ENCODE results near the gene FEN1.

FEN1 gene

GRCh38 chr11:61752925-61753521 lies 39.7 kb upstream of the FEN1 start:
- peak overlapping the region; percentile 55 for H3K27ac Mint-ChIP-seq
- no peaks in the 10 kb centered on the region for H3K9me3 Mint-ChIP-seq
- H3K36me3 Mint-ChIP-seq (ENCODE audit: low read depth): no peaks in the 10 kb centered on the region
- H3K4me1 Mint-ChIP-seq (ENCODE audit: low read depth): peaks cover 18% of the 10 kb centered on the region
- peaks cover 43% of the 10 kb centered on the region for H3K27me3 Mint-ChIP-seq
- H3K4me3 Mint-ChIP-seq: peak overlapping the region; percentile 63
- DNase-seq: no peak

- H3K36me3 Mint-ChIP-seq (ENCODE audit: low read depth): no peaks in the 10 kb centered on the region
- H3K9me3 Mint-ChIP-seq: no peaks in the 10 kb centered on the region
- peaks cover 37% of the 10 kb centered on the region for H3K27me3 Mint-ChIP-seq
- H3K4me1 Mint-ChIP-seq (ENCODE audit: low read depth): peaks cover 18% of the 10 kb centered on the region
- no peak for DNase-seq
- no peak overlapping the region for H3K27ac Mint-ChIP-seq
- H3K4me3 Mint-ChIP-seq: peak overlapping the region; percentile 8
Observed at GRCh38 chr11:61753672-61754071, 39.0 kb upstream of the FEN1 start.

DNA sequence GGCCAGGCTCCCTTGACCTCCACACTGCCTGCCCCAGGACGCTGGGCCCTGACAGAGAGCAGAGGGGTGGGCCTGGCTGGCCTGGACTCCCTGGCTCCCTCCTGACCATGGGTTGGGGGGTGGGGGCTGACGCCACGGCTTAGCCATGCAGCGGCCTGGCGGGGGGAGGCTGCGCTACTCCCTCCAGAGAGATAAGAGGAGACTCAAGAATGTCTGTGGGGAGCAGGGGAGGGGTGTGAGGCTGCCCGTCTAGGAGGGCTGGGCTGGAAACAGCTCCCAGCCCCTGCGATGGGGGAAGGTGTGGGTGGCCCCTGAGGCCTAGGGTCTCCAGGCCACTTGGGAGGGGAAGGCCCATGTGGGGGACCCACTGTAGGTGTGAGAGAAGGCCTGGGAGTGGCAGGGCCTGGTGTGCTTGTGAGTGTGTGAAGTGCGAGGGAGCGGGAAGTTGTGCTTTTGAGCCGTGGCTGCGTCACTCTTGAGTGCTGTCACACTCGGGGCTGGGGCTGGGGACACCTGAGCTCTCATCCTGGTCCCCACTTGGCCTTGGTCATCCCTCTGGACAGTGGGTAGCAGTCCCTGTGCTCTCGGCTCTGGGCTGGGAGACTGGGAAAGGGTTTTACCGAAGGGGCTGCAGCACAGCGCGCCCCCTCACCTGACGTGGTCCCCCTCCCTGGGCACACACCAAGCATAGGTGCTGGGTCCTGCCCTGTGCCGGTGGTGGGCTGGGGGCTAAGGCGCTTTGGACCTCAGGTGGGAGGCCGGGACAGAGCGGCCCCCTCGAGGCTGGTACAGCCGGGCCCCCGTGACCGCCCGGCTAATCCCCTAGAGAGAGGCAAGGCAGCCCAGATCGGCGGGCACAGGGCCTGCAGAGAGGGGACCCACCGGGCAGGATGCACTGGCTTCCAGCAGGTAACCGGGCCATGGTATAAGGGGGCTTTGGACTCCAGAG lies 37.9 kb upstream of the FEN1 start:
- Mint-ChIP-seq H3K9me3 (no peaks in the 10 kb centered on the region), H3K36me3 (ENCODE audit: low read depth) (no peaks in the 10 kb centered on the region), H3K27me3 (peaks cover 28% of the 10 kb centered on the region), H3K4me1 (ENCODE audit: low read depth) (peaks cover 18% of the 10 kb centered on the region), H3K4me3 (no peak overlapping the region), H3K27ac (no peak overlapping the region)
- no peak for DNase-seq

GRCh38 chr11:61756147-61756451 lies 36.6 kb upstream of the FEN1 start:
- H3K4me1 Mint-ChIP-seq (ENCODE audit: low read depth): peaks cover 18% of the 10 kb centered on the region
- peak overlapping the region; percentile 54 for H3K27ac Mint-ChIP-seq
- no peaks in the 10 kb centered on the region for H3K36me3 Mint-ChIP-seq (ENCODE audit: low read depth)
- no peak for DNase-seq
- H3K9me3 Mint-ChIP-seq: no peaks in the 10 kb centered on the region
- H3K27me3 Mint-ChIP-seq: peaks cover 22% of the 10 kb centered on the region
- no peak overlapping the region for H3K4me3 Mint-ChIP-seq

GRCh38 chr11:61756452-61757212 lies 36.1 kb upstream of the FEN1 start:
- Mint-ChIP-seq H3K27ac (peak overlapping the region; percentile 54), H3K9me3 (no peaks in the 10 kb centered on the region), H3K27me3 (peaks cover 18% of the 10 kb centered on the region), H3K4me1 (ENCODE audit: low read depth) (peaks cover 18% of the 10 kb centered on the region), H3K4me3 (no peak overlapping the region), H3K36me3 (ENCODE audit: low read depth) (no peaks in the 10 kb centered on the region)
- DNase-seq: peak; percentile 51

GRCh38 chr11:61757213-61757862 lies 35.4 kb upstream of the FEN1 start:
- Mint-ChIP-seq H3K36me3 (ENCODE audit: low read depth) (no peaks in the 10 kb centered on the region), H3K4me3 (no peak overlapping the region), H3K27ac (no peak overlapping the region), H3K9me3 (no peaks in the 10 kb centered on the region), H3K4me1 (ENCODE audit: low read depth) (peaks cover 16% of the 10 kb centered on the region), H3K27me3 (peaks cover 14% of the 10 kb centered on the region)
- DNase-seq: no peak

DNA sequence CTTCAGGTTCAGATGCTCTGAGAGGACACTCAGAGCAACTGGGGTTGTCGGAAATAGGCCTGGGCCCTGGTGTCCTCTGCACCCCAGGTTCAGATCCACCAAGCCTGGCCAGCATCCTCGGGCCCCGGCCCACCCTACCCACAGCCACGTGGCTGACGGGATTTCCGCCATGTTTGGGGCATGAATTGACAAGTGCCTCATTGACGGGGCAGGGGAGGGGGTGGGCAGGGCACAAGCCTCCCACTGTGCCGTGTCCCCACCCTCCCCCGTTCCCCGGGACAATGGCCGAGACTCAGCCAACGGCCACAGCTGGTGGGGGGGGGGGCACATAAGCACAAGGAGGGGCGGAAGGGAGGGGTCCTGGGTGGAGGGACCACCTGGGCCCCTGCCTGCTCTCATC lies 31.8 kb upstream of the FEN1 start:
- DNase-seq: no peak
- Mint-ChIP-seq H3K27ac (no peak overlapping the region), H3K27me3 (no peaks in the 10 kb centered on the region), H3K4me1 (ENCODE audit: low read depth) (peaks cover 8% of the 10 kb centered on the region), H3K4me3 (no peak overlapping the region), H3K9me3 (no peaks in the 10 kb centered on the region), H3K36me3 (ENCODE audit: low read depth) (no peaks in the 10 kb centered on the region)

GRCh38 chr11:61761440-61762222 lies 31.1 kb upstream of the FEN1 start:
- no peaks in the 10 kb centered on the region for H3K27me3 Mint-ChIP-seq
- no peak overlapping the region for H3K4me3 Mint-ChIP-seq
- H3K4me1 Mint-ChIP-seq (ENCODE audit: low read depth): peaks cover 1% of the 10 kb centered on the region
- no peaks in the 10 kb centered on the region for H3K36me3 Mint-ChIP-seq (ENCODE audit: low read depth)
- no peaks in the 10 kb centered on the region for H3K9me3 Mint-ChIP-seq
- H3K27ac Mint-ChIP-seq: no peak overlapping the region
- DNase-seq: no peak

DNA sequence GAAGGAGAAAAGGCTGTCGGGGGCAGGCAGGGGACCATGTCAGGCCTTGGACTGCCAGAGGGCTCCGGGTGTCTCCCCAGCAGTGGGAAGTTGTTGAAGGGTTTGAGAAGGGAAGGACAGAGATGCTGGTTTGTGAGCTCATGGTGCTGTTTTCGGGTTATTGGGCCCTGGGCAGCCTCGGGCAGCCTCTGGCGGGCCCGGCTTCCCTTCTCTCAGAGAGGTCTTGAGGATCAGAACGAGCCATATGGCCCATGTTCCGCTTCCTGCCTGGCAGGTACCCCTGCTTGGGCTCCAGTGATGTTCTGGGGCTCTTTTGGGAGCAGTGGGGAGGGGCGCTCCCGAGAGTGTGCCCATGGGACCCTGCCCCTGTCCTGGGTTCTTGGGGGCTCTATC lies 30.5 kb upstream of the FEN1 start:
- Mint-ChIP-seq H3K27me3 (no peaks in the 10 kb centered on the region), H3K27ac (no peak overlapping the region), H3K4me1 (ENCODE audit: low read depth) (no peaks in the 10 kb centered on the region), H3K4me3 (no peak overlapping the region), H3K9me3 (no peaks in the 10 kb centered on the region), H3K36me3 (ENCODE audit: low read depth) (no peaks in the 10 kb centered on the region)
- no peak for DNase-seq

DNA sequence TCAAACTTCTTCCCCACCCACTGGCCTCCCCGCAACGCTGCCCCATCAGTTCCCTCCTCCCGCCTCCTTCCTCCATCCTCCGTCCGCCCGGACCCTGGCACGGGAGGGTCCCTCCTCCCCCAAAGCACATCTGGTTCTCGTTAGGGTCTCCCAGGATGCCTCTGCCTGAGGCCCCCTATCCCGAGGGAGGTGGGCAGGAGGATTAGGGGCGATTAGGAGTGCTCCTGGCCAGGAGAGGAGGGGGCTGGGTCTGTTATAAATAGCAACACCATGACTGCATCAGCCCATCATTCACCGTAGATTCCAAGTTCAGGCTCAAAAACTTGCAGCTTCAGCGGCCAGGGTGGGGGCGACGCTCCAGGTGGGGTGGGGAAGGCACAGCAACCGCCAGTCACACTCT lies 29.9 kb upstream of the FEN1 start:
- DNase-seq: no peak
- Mint-ChIP-seq H3K4me3 (no peak overlapping the region), H3K4me1 (ENCODE audit: low read depth) (no peaks in the 10 kb centered on the region), H3K27ac (no peak overlapping the region), H3K36me3 (ENCODE audit: low read depth) (no peaks in the 10 kb centered on the region), H3K9me3 (no peaks in the 10 kb centered on the region), H3K27me3 (no peaks in the 10 kb centered on the region)

- no peak overlapping the region for H3K27ac Mint-ChIP-seq
- no peak for DNase-seq
- no peaks in the 10 kb centered on the region for H3K4me1 Mint-ChIP-seq (ENCODE audit: low read depth)
- no peaks in the 10 kb centered on the region for H3K36me3 Mint-ChIP-seq (ENCODE audit: low read depth)
- H3K27me3 Mint-ChIP-seq: no peaks in the 10 kb centered on the region
- H3K9me3 Mint-ChIP-seq: no peaks in the 10 kb centered on the region
- H3K4me3 Mint-ChIP-seq: no peak overlapping the region
Observed at GRCh38 chr11:61763930-61764605, 28.6 kb upstream of the FEN1 start.

- Mint-ChIP-seq H3K4me3 (no peak overlapping the region), H3K27me3 (no peaks in the 10 kb centered on the region), H3K27ac (no peak overlapping the region), H3K9me3 (no peaks in the 10 kb centered on the region), H3K36me3 (ENCODE audit: low read depth) (no peaks in the 10 kb centered on the region), H3K4me1 (ENCODE audit: low read depth) (no peaks in the 10 kb centered on the region)
- no peak for DNase-seq
Observed at GRCh38 chr11:61764606-61765260, 28.0 kb upstream of the FEN1 start.

DNA sequence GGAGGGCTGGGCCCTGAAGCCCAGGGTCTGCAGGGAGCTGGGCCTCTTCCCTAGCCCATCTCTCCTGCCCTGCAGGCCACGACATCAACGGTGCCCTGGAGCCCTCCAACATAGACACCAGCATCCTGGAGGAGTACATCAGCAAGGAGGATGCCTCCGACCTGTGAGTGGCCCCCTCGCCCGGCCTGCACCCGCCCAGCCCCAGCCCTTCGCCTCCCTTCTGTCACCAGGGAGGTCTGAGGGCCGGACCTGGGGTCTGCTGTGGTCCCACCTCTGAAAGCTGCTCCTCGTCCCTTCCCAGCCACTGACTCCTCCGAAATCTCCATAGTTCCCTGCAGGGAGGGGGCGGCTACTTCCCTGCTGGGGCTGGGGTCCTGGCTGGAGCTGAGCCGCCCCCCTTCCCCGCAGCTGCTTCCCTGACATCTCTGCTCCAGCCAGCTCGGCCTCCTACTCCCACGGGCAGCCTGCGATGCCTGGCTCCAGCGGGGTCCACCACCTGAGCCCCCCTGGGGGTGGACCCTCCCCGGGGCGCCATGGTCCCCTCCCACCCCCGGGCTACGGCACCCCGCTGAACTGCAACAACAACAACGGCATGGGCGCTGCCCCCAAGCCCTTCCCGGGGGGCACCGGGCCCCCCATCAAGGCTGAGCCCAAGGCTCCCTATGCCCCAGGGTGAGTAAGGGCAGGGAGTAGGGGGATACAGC lies 27.0 kb upstream of the FEN1 start:
- no peak overlapping the region for H3K27ac Mint-ChIP-seq
- no peaks in the 10 kb centered on the region for H3K36me3 Mint-ChIP-seq (ENCODE audit: low read depth)
- no peaks in the 10 kb centered on the region for H3K9me3 Mint-ChIP-seq
- no peak for DNase-seq
- H3K4me3 Mint-ChIP-seq: no peak overlapping the region
- no peaks in the 10 kb centered on the region for H3K27me3 Mint-ChIP-seq
- H3K4me1 Mint-ChIP-seq (ENCODE audit: low read depth): no peaks in the 10 kb centered on the region
